Smooth muscle cell (in vitro differentiated cells): Measurements from ENCODE around the gene GPR15LG. TPM values are rescaled to one million over a fixed set of nuclear protein-coding genes. Genes with fewer than 3 reads are reported as not detected.

Experiments
- DNase-seq: peaks from one replicate; lab custom pipeline; 2025; ENCODE audit not compliant: unreplicated experiment; lab: John Stamatoyannopoulos, UW
- H2AFZ ChIP-seq: fragments of 200-600 bp; sonication (generic); 2 replicates; pipeline ENCODE4 v1.6.0; 2016; ENCODE audit warnings: antibody characterized with exemption, low read depth, mild to moderate bottlenecking
- H3F3A ChIP-seq: fragments of 200-600 bp; sonication (generic); 2 replicates; pipeline ENCODE4 v1.6.0; 2017; ENCODE audit warnings: antibody characterized with exemption, low read depth
- H3K27ac ChIP-seq: fragments of 200-600 bp; sonication (generic); 2 replicates; pipeline ENCODE4 v1.5.1; 2016; ENCODE audit warnings: low read depth, mild to moderate bottlenecking
- H3K27me3 ChIP-seq: fragments of 200-600 bp; sonication (generic); 2 replicates; pipeline ENCODE4 v1.6.1; 2016; ENCODE audit warnings: low read depth, mild to moderate bottlenecking
- H3K36me3 ChIP-seq: fragments of 200-600 bp; sonication (generic); 2 replicates; pipeline ENCODE4 v1.5.1; 2016; ENCODE audit warnings: low read depth
- H3K4me1 ChIP-seq: fragments of 200-600 bp; sonication (generic); 2 replicates; pipeline ENCODE4 v1.5.1; 2016; ENCODE audit warnings: low read depth
- H3K4me2 ChIP-seq: fragments of 200-600 bp; sonication (generic); 2 replicates; pipeline ENCODE4 v1.6.0; 2016; ENCODE audit warnings: mild to moderate bottlenecking
- H3K4me3 ChIP-seq: fragments of 200-600 bp; sonication (generic); 2 replicates; pipeline ENCODE4 v1.5.1; 2016; ENCODE audit warnings: mild to moderate bottlenecking
- H3K79me2 ChIP-seq: fragments of 200-600 bp; sonication (generic); 2 replicates; pipeline ENCODE4 v1.6.0; 2016; ENCODE audit warnings: low read depth, mild to moderate bottlenecking
- H3K9ac ChIP-seq: fragments of 200-600 bp; sonication (generic); 2 replicates; pipeline ENCODE4 v1.6.0; 2016; ENCODE audit warnings: low read depth
- H3K9me3 ChIP-seq: fragments of 200-600 bp; sonication (generic); replicated peaks from 2 replicates; pipeline ENCODE4 v1.5.1; 2016; ENCODE audit warnings: low read depth
- H4K20me1 ChIP-seq: fragments of 200-600 bp; sonication (generic); 2 replicates; pipeline ENCODE4 v1.6.0; 2016; ENCODE audit warnings: low read depth
- WGBS: methylation state at CpG from one replicate; pipeline ENCODE4 v1.1.7; 2016; ENCODE audit warnings: low lambda C conversion rate; 5-methylcytosine and 5-hydroxymethylcytosine counted together
- polyA plus RNA-seq: library from polyadenylated mRNA; unstranded; fragments of >200 nt; fragmentation: Nextera tagmentation; extraction: Ambion mirVana; gene quantifications from 2 replicates; pipeline ENCODE4 v1.2.1, GENCODE V29; 2016
- total RNA-seq: library from RNA; depleted of rRNA; stranded (reverse); fragments of >200 nt; gene quantifications from 2 replicates; pipeline ENCODE4 v1.2.3, GENCODE V29; 2014
- TF ChIP-seq, protein P1 (sequence below): fragments of 200-600 bp; sonication (generic); IDR thresholded peaks from 2 replicates; pipeline ENCODE4 v1.5.1; 2017; ENCODE audit warnings: borderline replicate concordance, mild to moderate bottlenecking, antibody characterized with exemption; ENCODE audit not compliant: insufficient read depth, poor library complexity, severe bottlenecking

The GPR15LG gene
- total and polyA plus RNA-seq, 2 experiments from 2014 or later, result 0.49 to 1.6 TPM

DNA sequence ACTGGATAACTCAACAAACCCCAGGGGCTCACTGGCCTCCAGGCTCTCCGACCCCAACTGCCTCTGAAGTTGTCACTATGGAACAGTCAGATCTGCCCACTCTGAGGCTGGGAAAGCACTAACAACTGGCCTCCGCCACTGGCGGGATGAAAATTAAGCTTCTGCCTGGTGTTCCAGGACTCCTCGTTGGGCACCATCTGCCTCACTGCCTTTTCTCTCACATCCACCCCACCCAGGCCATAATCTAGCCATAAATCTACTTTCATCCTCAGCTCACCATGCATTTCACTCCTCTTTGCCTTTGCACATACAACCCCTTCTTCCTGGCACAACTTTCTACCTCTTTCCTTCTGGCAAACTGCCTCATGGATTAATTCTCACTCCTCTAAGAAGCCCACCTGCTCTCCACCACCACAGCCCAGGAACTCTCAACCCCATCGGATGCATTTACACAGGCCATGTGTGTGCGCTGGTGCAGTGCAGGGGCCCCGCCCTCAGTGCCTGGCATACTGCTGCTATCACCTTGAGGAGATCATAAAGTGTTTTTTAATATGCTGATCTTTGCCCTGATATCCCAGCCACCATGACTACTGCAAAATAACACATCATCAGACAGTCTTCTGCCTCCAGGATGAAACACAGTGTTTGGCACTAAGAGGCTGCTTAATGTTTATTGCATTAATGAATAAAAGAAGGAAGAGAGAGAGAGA, 24.8 kb downstream of the GPR15LG start:
- no peak overlapping the region for H2AFZ ChIP-seq
- no peaks in the 10 kb centered on the region for H3K9me3 ChIP-seq
- TF ChIP-seq, protein P1, sequence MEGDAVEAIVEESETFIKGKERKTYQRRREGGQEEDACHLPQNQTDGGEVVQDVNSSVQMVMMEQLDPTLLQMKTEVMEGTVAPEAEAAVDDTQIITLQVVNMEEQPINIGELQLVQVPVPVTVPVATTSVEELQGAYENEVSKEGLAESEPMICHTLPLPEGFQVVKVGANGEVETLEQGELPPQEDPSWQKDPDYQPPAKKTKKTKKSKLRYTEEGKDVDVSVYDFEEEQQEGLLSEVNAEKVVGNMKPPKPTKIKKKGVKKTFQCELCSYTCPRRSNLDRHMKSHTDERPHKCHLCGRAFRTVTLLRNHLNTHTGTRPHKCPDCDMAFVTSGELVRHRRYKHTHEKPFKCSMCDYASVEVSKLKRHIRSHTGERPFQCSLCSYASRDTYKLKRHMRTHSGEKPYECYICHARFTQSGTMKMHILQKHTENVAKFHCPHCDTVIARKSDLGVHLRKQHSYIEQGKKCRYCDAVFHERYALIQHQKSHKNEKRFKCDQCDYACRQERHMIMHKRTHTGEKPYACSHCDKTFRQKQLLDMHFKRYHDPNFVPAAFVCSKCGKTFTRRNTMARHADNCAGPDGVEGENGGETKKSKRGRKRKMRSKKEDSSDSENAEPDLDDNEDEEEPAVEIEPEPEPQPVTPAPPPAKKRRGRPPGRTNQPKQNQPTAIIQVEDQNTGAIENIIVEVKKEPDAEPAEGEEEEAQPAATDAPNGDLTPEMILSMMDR, result no peak
- H3K79me2 ChIP-seq, result no peaks in the 10 kb centered on the region
- H3K4me3 ChIP-seq, result no peak overlapping the region
- H3K27me3 ChIP-seq, result peaks cover 43% of the 10 kb centered on the region
- no peak overlapping the region for H3K9ac ChIP-seq
- H3F3A ChIP-seq, result no peaks in the 10 kb centered on the region
- H3K4me1 ChIP-seq, result no peaks in the 10 kb centered on the region
- WGBS, result 89% methylated on average over 7 of the region's 7 CpGs
- no peak overlapping the region for H3K4me2 ChIP-seq
- no peak overlapping the region for H3K27ac ChIP-seq
- H4K20me1 ChIP-seq, result no peaks in the 10 kb centered on the region
- DNase-seq, result no peak
- no peaks in the 10 kb centered on the region for H3K36me3 ChIP-seq

DNA sequence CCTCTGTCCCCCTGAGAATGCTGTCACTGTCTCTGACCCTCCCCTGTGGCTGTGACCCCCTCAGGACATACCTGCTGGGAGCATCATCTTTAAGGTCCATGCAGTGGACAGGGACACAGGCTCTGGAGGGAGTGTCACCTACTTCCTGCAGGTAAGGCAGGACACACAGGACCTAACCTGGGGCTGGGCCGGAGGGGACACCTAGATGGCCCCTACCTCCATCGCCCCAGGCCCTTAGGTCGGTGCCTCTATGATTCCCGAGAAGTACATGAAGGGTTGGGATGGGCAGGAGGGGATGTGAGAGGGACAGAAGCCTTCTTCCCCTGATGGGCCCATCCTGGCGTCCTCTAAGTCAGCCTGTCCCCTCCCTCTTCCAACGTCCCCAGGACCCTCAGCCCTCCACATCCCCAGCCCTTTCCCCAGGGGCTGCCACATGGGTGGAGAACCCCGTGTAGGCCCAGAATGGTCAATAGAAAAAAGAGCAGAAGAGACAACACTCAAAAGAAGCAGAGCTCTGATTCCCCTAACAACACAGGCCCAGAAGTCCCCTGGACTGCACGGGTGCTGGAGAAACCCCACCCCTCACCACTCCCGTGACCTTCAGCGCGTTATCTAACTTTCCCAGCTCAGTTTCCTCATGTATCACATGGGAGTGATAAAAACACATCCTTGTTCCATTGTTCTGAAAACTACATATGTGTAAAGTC, 27.1 kb downstream of the GPR15LG start:
- no peak overlapping the region for H3K9ac ChIP-seq

DNA sequence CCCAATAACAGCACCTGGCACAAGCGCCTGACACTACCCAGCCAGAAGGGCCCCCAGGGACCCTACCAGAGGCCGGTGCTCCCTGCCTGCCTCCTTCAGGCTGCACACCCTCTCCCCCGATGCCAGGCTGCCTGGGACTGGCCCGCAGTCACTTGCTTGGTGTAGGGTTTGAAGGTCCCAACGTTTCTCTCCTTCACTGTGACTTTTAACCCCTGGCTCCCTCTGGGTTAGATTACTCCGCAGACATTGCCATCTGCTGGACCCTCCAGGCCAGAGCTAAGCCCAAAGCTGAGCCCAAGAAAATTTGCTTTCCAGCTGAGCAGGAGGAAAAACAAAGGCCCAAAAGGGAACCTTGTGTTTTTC, 27.6 kb downstream of the GPR15LG start:
- Histone ChIP-seq H3K4me3 (no peak overlapping the region), H2AFZ (no peak overlapping the region), H3K36me3 (no peaks in the 10 kb centered on the region), H3K79me2 (no peaks in the 10 kb centered on the region), H3K27ac (no peak overlapping the region), H3F3A (no peaks in the 10 kb centered on the region), H3K4me2 (no peak overlapping the region), H4K20me1 (no peaks in the 10 kb centered on the region), H3K4me1 (no peaks in the 10 kb centered on the region), H3K27me3 (peaks cover 14% of the 10 kb centered on the region), H3K9me3 (no peaks in the 10 kb centered on the region), H3K9ac (no peak overlapping the region)
- TF ChIP-seq, protein P1, result no peak
- DNase-seq, result no peak
- 79% methylated on average over 6 of the region's 6 CpGs for WGBS

More for the DNA sequence above, 27.1 kb downstream of the GPR15LG start:
- H3K36me3 ChIP-seq, result no peaks in the 10 kb centered on the region
- H2AFZ ChIP-seq, result no peak overlapping the region
- no peaks in the 10 kb centered on the region for H3K9me3 ChIP-seq
- 90% methylated on average over 11 of the region's 11 CpGs for WGBS
- TF ChIP-seq, protein P1, result no peak
- no peaks in the 10 kb centered on the region for H3K79me2 ChIP-seq
- no peaks in the 10 kb centered on the region for H3K4me1 ChIP-seq
- no peak overlapping the region for H3K4me3 ChIP-seq
- peaks cover 19% of the 10 kb centered on the region for H3K27me3 ChIP-seq
- DNase-seq, result no peak
- no peaks in the 10 kb centered on the region for H3F3A ChIP-seq
- H3K27ac ChIP-seq, result no peak overlapping the region
- no peaks in the 10 kb centered on the region for H4K20me1 ChIP-seq
- H3K4me2 ChIP-seq, result no peak overlapping the region
